ENCODE data around the gene EHD3.

EHD3 gene

GRCh38 chr2:31318361-31319336, 84.7 kb downstream of the EHD3 start:
- no peak for DNase-seq (ENCODE audit: low read depth, low spot score)
- TF ChIP-seq CTCF (IDR thresholded peaks at IDR 0.05; ENCODE audit: insufficient read depth, low read length, missing control alignments): no peak
- ChIA-PET POLR2A (interaction anchor here (0.6 to 0.7 kb wide), 2 partner anchors 37 to 66 kb away, joined by 3 to 4 read pairs; no protein-coding TSS in a partner anchor), CTCF (interaction anchor here (0.9 to 7.5 kb wide), 3 partner anchors 14 to 605 kb away, joined by 3 to 102 read pairs (median 6); no protein-coding TSS in a partner anchor)
- no peak overlapping the region for H3K4me3 ChIP-seq (ENCODE audit: low read depth, low read length)
